NT2/D1 (cell line): ENCODE results near the gene PCDHGA10.
"Not testable (repeated sequence)": the region's sequence is repeated elsewhere in the genome, so short reads cannot be mapped to it uniquely, and the experiment has no call there.

ENCODE experiments used
- SUZ12 ChIP-seq: IDR thresholded peaks from 2 replicates; pipeline ENCODE4 v1.6.1; 2011; ENCODE audit not compliant: insufficient read length, insufficient read depth; ENCODE audit errors: extremely low read depth
- YY1 ChIP-seq: IDR thresholded peaks from 2 replicates; pipeline ENCODE4 v1.6.1; 2011; ENCODE audit not compliant: insufficient read length, insufficient read depth
- ZNF274 ChIP-seq: IDR thresholded peaks from 2 replicates; pipeline ENCODE4 v1.6.1; 2011; ENCODE audit warnings: mild to moderate bottlenecking, low read depth, low read length

GRCh38 chr5:141407790-141408505 lies 4.8 kb upstream of the PCDHGA10 start, which contains the start of gene PCDHGB6:
- not testable (repeated sequence) for TF ChIP-seq YY1, ZNF274, SUZ12
